DMS79 treated with DMSO at 0.1 percent for 48 hours (cell line): ENCODE results near the gene VEZT.
"Not testable (repeated sequence)": the region's sequence is repeated elsewhere in the genome, so short reads cannot be mapped to it uniquely, and the experiment has no call there.

ENCODE experiments used
- DNase-seq: peaks from one replicate; lab custom pipeline; 2025; lab: John Stamatoyannopoulos, UW

VEZT gene

DNA sequence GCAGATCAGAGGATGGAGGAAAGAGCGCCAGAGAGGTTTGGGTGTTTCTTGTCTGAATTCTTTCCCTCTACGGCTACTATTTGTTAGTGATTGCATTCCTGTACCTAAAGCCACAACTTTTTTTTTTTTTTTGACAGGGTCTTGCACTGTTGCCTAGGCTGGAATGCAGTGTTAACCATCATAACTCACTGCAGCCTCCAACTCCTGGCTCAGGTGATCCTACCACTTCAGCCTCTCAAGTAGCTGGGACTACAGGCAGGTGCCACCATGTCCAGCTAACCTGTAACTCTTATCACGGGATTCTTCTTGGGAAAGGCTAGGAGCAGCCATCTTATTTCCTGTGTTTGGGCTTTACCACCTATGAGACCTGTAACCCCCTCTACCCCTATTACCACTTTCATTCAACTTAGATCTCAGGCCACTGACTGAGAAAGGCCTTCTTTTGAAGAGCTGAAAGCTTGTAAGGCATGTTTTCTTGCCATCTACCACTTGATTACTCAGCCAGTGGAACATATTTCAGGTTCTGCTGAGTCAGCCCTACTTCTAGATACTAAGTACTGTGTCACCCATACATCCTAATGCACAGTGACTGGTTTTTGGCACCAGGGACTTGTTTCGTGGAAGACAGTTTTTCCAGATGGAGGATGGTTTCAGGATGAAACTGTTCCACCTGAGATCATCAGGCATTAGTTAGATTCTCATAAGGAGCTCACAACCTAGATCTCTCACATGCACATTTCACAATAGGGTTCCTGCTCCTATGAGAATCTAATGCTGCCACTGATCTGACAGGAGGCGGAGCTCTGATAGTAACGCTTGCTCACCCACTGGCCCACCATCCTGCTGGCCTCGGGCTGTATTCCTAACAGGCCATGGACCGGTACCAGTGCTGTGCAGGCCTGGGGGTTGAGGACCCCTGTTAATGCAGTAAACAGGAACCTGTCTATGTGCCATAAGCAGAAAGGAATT lies 6.9 kb downstream of the VEZT start:
- DNase-seq, result peak; percentile 89

DNA sequence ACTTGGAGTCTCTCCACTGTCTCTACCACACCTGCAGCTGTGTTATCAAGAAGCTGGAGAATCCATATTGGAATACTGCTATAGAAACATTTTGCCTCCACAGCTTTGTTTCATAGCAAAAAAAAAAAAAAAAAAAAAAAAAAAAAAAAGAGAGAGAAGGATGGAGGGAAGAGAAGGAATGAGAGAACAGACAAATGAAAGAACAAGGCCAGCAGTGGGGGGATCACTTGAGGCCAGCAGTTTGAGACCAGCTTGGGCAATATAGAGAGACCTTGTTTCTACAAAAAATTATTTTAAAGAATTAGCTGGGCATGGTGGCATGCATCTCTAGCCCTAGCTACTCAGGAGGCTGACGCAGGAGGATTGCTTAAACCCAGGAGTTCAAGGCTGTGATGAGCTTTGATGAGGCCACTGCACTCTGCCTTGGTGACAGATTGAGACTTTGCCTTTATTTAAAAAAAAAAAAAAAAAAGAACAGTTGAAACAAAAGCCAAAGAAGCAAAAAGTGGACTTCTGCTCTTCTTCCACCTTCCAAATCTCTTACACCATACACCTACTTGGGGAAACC lies 8.1 kb downstream of the VEZT start:
- DNase-seq, result no peak

DNA sequence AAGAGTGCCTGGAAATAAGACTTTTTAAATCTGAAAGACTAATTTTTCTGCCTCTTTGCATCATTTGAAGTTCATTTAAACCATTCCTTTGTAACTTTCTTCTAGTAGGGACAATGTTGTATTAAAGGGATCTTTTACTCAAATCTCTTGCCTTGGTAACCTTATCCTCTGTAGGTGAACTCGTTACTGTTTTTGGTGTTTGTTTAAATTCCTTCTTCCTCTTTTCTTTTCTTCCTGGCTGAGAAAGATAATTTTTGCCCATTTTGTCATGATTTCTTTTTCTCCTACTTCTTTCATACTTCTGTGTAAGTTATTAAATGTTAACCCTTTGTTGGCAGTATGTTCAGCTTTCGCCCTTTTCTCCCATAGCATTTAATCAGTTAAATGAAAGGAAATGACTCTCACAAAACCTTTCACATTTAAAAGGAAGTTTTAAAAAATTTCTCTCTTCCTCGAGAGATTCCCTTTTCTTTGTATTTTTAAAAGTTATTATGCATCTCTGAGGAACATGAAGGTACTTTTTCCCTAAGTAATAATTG lies 10.3 kb downstream of the VEZT start:
- DNase-seq, result no peak

DNA sequence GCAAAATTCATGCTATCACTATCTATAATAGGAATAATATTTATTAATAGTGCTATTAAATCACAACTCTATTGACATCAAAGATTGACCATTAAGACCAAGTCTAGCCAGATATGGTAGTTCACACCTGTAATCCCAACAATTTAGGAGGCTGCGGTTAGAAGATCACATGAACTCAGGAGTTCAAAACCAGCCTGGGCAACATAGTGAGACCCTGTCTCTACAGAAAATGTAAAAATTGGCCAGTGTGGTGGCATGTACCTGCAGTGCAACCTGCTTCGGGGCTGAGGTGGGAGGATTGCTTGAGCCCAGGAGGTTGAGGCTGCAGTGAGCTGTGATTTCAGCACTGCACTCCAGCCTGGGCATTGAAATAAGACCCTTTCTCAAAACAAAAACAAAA lies 11.0 kb downstream of the VEZT start:
- DNase-seq, result no peak

DNA sequence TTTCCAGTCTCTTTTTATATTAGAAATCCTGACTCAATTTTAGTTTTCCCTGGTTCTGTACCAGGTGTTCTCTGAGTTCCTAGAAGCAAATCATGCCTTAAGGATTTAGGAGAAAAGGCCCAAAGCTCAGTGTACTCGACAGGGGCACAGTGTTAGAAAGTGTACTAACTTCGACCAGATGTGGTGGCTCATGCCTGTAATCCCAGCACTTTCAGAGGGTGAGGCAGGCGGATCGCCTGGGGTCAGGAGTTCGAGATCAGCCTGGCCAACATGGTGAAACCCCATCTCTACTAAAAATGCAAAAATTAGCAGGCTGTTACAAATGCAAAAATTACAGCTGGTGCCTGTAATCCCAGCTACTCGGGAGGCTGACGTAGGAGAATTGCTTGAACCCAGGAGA lies 12.0 kb downstream of the VEZT start:
- no peak for DNase-seq

DNA sequence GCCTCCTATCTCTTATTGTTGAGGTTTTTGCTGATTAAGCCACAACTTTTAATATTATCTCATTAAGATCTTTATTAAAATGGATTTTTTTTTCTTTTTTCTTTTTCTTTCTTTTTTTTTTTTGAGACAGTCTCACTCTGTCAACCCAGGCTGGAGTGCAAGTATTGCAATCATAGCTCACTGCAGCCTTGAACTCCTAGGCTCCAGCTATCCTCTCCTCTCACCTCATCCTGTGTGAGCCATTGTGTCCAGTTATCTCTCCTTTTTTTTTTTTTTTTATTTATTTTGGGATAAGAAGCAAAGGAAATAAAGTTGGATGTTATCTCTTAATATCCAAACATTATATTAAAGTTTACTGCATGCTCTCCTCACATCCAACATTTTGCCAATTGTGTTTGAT lies 12.7 kb downstream of the VEZT start:
- no peak for DNase-seq

DNA sequence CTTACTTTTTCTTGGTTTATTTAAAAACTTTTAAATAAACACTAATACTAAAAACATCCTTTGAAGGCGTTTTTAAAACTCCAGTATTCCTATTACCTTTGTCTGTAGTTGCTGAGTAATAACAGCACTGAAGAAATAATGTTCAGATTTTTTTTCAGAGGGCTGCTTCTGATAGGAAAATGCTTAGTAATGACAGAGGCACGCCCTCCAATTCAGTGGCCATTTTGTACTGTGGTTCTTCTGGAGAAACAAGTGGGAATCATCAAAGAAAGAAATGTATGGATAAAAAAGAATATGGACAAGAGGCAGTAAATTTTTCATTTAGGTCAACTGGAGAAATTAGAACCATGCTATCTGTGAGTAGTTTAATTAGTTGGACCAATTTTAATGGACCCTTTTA lies 13.6 kb downstream of the VEZT start:
- no peak for DNase-seq

DNA sequence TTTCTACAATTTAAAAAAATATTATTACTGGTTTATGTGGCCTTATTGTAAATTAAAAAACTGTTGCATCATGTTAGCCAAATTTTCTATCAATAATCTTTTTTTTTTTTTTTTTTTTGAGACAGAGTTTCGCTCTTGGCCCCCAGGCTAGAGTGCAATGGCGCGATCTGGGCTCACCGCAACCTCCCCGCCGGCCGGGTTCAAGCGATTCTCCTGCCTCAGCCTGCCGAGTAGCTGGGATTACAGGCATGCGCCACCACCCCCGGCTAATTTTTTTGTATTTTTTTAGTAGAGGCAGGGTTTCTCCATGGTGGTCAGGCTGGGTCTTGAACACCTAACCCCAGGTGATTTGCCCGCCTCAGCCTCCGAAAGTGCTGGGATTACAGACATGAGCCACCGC lies 16.6 kb downstream of the VEZT start:
- not testable (repeated sequence) for DNase-seq

DNA sequence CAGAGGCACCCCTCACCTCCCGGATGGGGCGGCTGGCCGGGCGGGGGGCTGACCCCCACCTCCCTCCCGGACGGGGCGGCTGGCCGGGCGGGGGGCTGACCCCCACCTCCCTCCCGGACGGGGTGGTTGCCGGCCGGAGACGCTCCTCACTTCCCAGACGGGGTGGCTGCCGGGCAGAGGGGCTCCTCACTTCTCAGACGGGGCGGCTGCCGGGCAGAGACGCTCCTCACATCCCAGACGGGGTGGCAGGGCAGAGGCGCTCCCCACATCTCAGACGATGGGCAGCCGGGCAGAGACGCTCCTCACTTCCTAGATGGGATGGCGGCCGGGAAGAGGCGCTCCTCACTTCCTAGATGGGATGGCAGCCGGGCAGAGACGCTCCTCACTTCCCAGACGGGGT lies 18.0 kb downstream of the VEZT start:
- not testable (repeated sequence) for DNase-seq

DNA sequence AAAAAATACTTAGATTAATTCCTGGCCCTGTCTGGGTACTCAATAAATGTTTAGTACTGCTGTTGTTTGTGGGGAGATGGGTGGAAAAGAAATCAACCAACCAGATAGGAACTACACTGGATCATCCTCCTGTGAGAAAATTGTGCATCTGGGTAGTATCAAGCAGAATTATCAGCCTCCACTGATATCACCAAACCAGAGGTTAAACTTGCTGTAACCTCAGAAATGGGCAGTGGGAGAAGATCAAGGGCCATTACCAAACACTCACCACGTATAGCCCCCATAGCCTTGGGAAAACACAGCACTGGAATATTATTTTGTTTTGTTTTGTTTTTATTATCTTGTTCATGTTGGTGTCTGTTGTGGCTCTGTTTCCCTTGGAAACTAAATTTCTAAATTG lies 19.7 kb downstream of the VEZT start:
- no peak for DNase-seq

DNA sequence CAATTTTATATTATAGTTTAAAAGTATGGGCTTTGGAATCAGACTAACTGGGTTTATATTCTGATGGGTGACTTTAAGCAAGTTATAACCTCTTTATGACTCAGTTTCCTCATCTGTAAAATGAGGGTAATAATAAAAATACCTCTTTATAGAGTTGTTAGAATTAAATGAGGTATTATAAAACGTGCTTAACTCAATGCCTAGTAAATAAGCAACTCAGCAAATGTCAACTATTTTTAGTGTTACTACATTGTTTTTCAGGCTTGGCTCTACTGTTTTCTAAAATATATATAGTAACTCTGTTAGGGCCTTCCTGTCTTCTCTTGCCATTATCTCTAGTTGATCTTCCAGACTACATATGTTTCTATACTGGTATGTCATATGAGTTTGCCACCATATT lies 20.5 kb downstream of the VEZT start:
- DNase-seq, result no peak

DNA sequence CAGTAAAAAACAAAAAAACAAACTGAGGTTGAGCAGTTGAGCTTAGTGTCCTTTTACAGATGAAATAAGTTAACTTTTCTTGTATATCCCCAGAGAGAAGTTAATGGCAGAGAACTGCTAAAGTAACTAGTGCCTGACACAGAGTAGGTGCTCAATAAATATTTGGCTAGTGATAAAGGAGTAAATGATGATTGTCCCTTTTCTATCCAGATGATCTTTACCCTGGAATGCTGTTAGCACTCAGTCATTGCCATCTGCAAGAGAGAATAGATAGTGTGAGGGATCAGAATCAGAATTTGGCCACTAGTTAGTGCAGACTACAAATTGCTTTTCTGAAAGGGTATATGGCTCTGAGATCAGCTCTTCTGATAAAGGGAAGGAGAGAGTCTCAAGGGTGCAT lies 21.6 kb downstream of the VEZT start:
- DNase-seq, result no peak

DNA sequence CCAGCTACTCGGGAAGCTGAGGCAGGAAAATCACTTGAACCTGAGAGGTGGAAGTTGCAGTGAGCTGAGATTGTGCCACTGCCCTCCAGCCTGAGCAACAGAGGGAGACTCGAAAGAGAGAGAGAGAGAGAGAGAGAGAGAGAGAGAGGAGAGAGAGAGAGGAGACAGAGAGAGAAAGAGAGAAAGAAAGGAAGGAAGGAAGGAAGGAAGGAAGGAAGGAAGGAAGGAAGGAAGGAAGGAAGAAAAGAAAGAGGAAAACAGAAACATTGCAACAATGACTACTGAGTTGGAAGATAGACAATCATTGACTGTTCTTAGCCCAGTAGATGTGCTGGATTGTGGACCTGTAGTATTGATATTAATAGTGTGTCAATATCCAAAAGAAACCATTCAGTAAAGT lies 22.2 kb downstream of the VEZT start:
- not testable (repeated sequence) for DNase-seq

DNA sequence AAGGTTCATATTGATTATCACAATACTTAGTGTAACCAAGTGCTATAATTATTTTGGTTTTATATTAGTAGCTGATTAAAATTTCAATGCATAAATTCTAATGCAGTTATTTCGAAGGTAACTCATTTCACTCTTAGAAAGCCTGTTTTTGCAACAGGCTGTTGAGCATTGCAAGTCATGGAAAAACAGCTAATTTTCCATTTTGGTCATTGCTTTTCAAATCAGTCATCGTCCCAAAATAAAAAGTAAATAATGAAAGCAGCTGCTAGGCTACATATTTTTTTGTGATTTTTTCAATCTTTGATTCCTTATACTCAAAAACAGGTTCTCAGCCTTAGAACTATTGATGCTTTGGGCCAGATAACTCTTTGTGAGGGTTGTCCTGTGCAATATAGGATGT lies 22.9 kb downstream of the VEZT start:
- DNase-seq, result no peak

DNA sequence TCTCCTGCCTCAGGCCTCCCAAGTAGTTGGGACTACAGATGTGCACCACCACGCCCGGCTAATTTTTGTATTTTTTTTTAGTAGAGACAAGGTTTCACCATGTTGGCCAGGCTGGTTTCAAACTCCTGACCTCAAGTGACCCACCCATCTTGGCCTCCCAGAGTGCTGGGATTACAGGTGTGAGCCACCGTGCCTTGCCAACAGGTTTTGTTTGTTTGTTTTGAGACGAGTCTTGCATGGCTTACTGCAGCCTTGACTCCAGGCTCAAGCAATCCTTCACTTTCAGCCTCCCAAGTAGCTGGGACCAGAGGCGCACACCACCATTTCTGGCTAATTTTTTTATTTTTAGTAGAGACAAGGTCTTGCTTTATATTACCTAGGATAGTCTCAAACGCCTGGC lies 23.5 kb downstream of the VEZT start:
- DNase-seq, result not testable (repeated sequence)

DNA sequence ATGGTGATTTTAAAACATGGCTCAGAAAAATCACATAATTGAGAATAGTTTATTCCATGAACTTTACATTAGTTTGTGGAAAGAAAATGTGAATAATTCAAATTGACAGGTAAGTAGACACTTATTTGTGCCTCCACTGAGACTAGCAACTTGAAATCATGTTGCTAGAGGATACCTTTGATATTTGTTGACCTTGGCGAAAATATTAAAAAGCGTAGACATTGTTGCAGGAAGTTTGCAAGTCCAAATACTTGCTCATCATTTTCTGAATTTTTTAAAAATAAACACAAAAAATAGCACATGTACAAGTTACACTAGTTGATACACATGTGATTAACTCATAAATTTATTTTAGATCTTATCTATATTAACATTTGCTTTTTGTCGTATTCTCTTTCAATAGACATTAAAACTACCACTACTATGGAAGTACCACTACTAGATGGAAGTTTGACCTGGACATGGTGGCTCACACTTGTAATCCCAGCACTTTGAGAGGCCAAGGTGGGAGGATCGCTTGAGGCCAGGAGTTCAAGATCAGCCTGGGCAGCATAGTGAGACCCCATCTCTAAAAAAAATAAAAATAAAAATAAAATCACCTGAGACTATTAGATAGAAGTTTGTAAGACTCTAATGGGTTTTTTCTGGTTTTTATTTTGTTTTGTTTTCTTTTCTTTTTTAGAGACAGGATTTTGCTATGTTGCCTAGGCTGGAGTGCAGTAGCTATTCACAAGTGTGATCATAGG lies 24.3 kb downstream of the VEZT start:
- no peak for DNase-seq

DNA sequence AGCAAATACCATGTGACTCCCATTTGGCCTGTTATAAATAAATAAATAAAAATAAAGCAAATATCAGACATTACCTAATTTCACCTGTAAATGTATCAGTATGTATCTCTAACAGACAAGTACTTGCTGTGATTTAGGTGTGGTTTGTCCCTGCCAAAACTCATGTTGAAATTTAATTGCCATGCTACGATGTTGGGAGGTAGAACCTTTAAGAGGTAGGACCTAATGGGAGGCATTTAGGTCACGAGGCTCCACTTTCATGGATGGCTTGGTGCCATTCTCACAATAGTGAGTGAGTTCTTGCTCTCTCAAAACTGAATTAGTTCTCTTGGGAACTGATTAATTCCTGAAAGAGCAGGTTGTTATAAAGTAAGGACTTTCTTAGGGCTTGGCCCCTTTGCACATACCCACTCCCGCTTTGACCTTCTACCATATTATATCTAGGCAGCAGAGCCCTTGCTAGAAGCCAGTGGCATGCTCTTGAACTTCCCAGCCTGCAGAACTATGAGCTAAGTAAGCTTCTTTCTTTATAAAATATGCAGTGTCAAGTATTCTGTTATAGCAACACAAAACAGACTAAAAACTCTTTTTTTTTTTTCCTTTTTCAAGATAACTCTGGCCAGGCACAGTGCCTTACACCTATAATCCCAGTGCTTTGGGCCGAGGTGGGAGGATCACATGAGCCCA lies 26.0 kb downstream of the VEZT start:
- no peak for DNase-seq

DNA sequence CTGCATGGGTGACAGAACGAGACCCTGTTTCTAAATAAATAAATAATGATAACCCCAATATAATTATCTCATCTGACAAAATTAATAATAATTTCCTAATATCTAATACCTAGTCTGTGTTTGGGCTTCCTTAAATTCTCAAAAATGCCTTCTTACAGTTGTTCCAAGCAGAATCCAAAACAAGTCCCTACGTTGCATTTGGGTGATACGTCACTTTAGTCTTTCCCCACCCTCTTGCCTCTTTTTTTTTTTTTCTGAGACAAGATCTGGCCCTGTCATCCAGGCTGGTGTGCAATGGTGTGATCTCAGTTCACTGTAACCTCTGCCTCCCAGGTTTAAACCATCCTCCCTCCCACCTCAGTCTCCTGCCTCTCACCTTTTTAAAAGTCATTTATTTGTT lies 26.7 kb downstream of the VEZT start:
- no peak for DNase-seq

DNA sequence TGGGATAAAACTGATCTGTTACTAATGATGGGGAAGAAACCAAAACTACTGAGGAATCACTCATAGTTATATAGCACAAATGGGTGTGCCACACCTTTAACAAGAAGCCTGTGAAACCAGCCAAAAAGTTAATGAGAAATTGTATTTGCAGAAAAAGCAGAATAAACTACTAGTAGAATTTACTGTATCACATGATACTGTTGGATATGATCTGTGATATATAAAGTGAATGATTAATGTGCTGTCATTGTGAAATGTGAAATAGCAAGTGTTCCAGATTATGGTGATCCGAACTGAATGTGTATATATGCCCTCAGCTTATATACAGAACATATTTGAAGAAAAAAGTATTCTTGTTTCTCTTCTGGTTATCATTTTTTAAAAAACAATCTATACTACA lies 30.5 kb downstream of the VEZT start:
- no peak for DNase-seq

DNA sequence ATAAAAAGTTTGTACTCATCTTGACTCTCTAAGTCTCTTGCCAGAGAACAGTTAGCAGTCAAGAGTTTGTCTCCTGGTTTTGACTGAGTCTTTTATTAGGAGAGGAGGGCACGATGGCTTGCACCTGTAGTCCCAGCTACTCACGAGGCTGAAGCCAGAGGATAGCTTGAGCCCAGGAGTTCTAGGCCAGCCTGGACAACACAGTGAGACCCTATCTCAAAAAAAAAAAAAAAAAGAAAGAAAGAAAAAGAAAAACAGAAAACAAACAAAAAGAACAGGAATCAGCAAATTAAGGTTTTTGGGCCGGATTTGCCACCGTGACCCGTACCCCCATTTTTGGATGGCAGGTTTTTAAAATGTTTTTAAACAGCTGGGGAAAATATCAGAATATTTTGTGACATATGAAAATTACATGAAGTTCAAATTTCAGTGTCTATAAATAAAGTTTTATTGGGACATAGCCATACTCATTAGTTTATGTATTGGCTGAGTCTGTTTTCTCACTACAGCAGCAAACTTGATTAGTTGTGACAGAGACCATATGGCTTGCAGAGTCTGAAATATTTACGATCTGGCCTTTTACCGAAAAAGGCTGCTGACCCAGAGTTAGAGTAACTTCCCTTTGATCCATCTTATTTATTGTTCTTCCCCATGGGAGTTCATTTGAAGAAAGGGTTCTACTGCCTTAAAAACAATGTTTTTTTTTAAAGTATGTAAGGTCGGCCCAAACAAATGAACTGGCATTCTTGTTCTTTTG lies 31.2 kb downstream of the VEZT start:
- DNase-seq, result no peak

DNA sequence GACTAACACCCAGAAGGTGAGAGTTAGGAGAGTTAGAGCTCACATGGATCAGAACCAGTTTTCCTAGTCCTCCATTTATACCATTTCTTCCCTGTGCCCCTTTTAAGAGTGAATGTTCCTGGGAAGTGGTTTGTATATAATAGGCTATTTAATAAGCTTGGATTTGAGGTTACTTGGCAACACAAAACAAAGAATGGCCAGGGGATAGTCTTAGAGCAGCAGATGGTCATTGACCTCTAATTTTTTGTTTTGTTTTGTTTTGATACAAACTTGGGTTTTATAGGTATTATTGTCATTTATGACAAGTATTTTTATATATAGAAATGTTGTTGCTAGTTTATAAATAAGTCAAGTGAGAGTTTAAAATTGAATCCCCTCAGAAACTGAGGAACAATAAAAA lies 35.8 kb downstream of the VEZT start:
- no peak for DNase-seq
